A549 treated with CORT108297 at 1 μM for 4 hours (cell line): ENCODE results near the gene CIAO2B. TPM values are rescaled to one million over a fixed set of nuclear protein-coding genes. Genes with fewer than 3 reads are reported as not detected.

Source experiments
- total RNA-seq: library from RNA; stranded (reverse); fragments of 200-300 nt; extraction: Qiagen RNA extraction; gene quantifications from 5 replicates; pipeline ENCODE4 v1.2.3, GENCODE V29; 2022

Gene CIAO2B
- 123 to 180 TPM (median 173 TPM) in 5 replicates for total RNA-seq

GRCh38 chr16:66934138-66934838 is at the start of gene CIAO2B:
Gene CIAO2B, minus strand, starts transcription at chr16:66934402. Its CDS starts 38 bp downstream, at chr16:66934364.

GRCh38 chr16:66961065-66961744 is 27.0 kb upstream of the CIAO2B start, which contains the start of gene CES3:
Gene CES3, plus strand, starts transcription at chr16:66961266. Its CDS starts 42 bp downstream, at chr16:66961308.

GRCh38 chr16:66935314-66936011 is 1.3 kb upstream of the CIAO2B start, which contains the start of gene CES2:
Gene CES2, plus strand, starts transcription at chr16:66935516. Its CDS starts 120 bp downstream, at chr16:66935636.

GRCh38 chr16:66925322-66925840 is 8.8 kb downstream of the CIAO2B start, which contains the start of gene RRAD:
Gene RRAD, minus strand, starts transcription at chr16:66925535. Its CDS starts 356 bp downstream, at chr16:66925179.

GRCh38 chr16:66918803-66919568 is 15.2 kb downstream of the CIAO2B start, which contains the start of gene CDH16:
Gene CDH16, minus strand, starts transcription at chr16:66918885. Its CDS starts 820 bp downstream, at chr16:66918065.

Other genes starting within 250 kb of the CIAO2B start
- 20.9 to 38.7 TPM (median 31.5 TPM) in 5 replicates for gene CMTM4, start 237.7 kb downstream of the CIAO2B start, total RNA-seq
- 40.4 to 60.5 TPM (median 52.6 TPM) in 5 replicates for gene DYNC1LI2, start 182.8 kb downstream of the CIAO2B start, total RNA-seq
- gene TERB1, start 132.8 kb downstream of the CIAO2B start, total RNA-seq = 0.06 to 0.07 TPM in 2 of 5 replicates, not detected in the others
- gene NAE1, start 103.4 kb downstream of the CIAO2B start, total RNA-seq = 61.5 to 68.8 TPM (median 65.1 TPM) in 5 replicates
- gene CA7, start 90.0 kb downstream of the CIAO2B start, total RNA-seq = 0.05 to 0.09 TPM (median 0.06 TPM) in 3 of 5 replicates, not detected in the others
- gene PDP2, start 53.9 kb downstream of the CIAO2B start, total RNA-seq = 4.3 to 6.1 TPM (median 5.8 TPM) in 5 replicates
- gene CDH16, start 15.5 kb downstream of the CIAO2B start, total RNA-seq = 0.36 to 0.50 TPM (median 0.39 TPM) in 5 replicates
- 7.7 to 19.4 TPM (median 12.3 TPM) in 5 replicates for gene RRAD, start 8.9 kb downstream of the CIAO2B start, total RNA-seq
- 27.6 to 32.7 TPM (median 28.9 TPM) in 5 replicates for gene CES2, start 1.1 kb upstream of the CIAO2B start, total RNA-seq
- gene CES3, start 26.9 kb upstream of the CIAO2B start, total RNA-seq = 1.8 to 2.3 TPM (median 2.1 TPM) in 5 replicates
- gene CES4A, start 54.2 kb upstream of the CIAO2B start, total RNA-seq = 1.6 to 2.1 TPM (median 1.9 TPM) in 5 replicates
- 36.2 to 49.8 TPM (median 46.0 TPM) in 5 replicates for gene CBFB, start 94.7 kb upstream of the CIAO2B start, total RNA-seq
- 23.5 to 25.5 TPM (median 24.7 TPM) in 5 replicates for gene PHAF1, start 175.5 kb upstream of the CIAO2B start, total RNA-seq
- 5.4 to 9.1 TPM (median 8.6 TPM) in 5 replicates for gene B3GNT9, start 216.6 kb upstream of the CIAO2B start, total RNA-seq
- gene TRADD, start 225.5 kb upstream of the CIAO2B start, total RNA-seq = 14.2 to 21.6 TPM (median 21.1 TPM) in 5 replicates
- gene FBXL8, start 225.6 kb upstream of the CIAO2B start, total RNA-seq = 5.7 to 11.0 TPM (median 9.2 TPM) in 5 replicates
- 8.4 to 20.3 TPM (median 16.7 TPM) in 5 replicates for gene HSF4, start 230.3 kb upstream of the CIAO2B start, total RNA-seq
- gene NOL3, start 236.1 kb upstream of the CIAO2B start, total RNA-seq = 45.8 to 62.3 TPM (median 61.0 TPM) in 5 replicates
- gene MATCAP1, start 249.6 kb upstream of the CIAO2B start, total RNA-seq = 4.3 to 7.2 TPM (median 6.4 TPM) in 5 replicates